GM19397 (cell line): ENCODE results near the gene LRPPRC.

Experiments used
- ATAC-seq: cut with Tn5 transposase; IDR thresholded peaks from one replicate; pipeline ENCODE4 v1.9.1; 2021; ENCODE audit warnings: mild to moderate bottlenecking, moderate library complexity; ENCODE audit not compliant: unreplicated experiment

The LRPPRC gene

DNA sequence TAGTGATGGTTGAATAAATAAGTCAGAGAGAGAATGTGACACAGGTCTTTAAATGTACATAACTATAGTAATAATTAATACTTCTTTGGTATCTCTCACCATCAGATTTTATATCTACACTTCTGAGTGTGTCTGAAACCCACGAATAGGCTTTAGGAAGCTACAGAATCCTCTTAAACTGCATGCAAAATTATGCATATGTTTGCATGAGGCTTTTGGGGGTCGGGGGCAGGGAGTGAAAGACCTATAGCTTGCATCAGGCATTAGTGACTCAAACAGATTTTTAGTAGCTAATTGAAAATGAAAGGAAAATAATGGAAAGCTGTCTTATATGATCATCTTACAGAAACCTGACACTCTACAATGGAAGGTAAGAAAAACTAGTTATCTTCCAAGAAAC, 14.9 kb downstream of the LRPPRC start:
- ATAC-seq = no peak

DNA sequence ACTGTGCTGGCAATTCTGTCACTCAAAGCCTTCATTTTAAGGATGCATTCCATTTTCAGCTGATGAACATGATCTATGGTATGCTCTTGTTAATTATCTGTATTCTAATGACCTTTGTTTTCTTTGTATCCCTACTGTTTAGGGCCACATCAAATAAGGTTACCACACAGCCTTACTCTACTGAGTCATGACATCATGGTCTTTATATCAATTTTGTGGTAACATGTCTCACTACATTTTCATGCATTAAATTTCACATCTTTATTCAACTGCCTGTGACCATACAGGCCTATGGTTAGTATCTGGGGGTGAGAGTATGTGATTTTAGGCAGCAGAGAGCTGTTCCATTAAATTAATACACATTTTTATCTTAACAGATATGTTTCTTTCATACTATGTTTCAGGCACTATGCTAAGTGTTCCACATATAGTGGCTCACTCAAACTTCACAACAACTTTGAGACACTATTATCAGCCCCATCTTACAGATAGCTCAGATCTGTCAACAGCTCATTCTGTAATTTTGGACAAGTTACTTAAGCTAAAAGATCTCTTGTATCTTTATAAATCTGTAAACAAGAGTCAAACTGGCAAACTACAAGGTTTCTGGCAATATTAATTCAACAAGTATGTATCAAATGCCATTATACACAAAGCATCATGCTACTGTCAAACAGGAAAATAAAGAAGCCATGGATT, 18.0 kb downstream of the LRPPRC start:
- no peak for ATAC-seq

- no peak for ATAC-seq
Measured at GRCh38 chr2:43960921-43961320, 34.9 kb downstream of the LRPPRC start.

DNA sequence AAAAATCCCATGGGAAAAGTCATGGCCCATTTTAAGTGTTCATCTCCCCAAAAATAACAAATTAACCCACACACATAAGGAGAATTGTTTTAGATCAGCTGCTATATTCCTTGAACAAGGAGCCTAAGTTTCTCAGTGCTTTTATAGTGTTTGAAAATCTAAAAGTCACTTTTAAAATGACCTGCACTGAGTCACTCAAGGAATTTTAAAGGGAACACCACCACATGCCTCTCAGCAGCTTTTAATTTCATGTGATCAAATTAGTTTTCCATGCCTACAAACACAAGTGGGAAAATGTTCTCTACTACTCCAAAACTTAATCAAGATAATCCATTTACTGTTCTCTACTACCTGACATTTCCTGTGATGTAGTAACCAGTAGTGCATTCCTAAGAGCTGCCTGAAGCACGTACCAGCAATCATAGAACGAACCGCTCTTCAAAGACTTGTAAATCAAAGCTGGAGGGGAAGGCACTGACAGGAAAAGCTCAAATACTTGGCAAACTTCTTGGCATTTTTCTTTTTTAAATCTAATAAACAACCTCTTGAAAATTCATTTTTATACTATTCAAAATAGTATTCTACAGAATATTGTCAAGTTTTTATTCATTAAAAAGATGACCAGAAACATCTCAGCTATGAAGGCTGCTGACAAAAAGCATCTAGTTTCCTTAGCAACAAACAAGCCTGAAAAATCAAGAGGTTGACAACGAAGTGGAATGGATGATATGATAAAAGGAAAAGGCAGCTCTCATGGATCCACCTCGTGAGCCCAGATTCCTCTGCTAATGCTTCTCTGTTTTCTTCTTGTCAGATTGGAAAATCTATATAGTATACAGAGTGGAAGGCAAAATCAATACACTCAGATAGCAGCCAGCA, 37.2 kb downstream of the LRPPRC start:
- ATAC-seq = no peak

DNA sequence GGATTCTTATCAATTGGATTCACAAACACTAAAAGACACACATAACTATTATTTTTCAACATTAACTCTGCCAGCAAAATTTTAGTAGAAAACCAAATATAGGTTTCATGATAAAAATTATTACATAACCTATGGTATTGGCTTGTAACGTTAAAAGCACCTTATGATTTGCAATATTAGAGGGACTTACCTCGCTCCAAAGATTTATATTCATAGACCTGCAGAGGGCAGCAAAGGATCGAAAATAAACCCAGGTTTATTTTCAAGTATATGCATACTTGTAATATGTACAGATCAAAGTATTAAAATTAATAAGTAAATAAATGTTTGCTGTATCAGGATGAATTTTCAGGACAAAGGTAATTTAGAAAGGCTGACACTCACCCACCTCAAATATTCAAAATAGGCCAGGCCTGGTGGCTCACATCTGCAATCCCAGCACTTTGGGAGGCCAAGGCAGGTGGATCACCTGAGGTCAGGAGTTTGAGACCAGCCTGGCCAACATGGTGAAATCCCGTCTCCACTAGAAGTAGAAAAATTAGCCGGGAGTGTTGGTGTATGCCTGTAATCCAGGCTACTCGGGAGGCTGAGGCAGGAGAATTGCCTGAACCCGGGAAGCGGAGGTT, 45.3 kb downstream of the LRPPRC start:
- no peak for ATAC-seq

DNA sequence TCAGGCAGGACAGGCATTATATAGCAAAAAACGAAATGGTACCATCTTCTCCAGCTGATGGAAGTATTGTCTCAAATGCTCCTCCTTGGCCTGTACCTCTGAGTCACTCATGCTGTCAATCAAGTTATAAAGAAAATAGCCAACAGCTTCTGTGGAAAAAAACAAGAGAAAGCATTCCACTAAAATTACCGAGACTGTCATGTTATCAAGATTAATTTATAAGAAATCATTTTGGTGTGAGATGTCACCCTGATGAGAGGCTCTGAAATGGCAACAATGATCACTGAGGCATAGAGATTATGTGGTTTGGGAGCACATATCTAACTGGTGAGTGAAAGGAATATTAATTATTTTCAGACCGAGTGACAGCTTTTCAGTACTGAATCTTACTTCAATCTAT, 47.4 kb downstream of the LRPPRC start:
- ATAC-seq = no peak

DNA sequence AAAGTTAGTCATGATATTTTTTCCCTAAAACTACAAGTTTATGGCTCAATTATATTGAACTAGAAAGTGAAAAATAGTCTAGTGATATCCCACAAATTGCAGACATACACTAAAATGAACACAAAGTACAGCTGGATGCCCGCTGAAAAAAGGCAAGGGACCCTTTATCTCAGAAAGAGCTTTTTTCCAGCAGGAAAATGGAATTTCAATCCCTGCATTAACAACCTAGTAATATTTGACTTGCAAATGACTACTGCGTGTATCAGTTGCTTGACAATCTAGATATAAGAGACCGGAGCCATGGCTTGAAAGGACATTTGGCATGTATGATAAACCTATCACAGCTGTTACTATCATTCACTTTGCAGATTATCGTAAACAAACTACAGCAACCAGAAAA, 49.1 kb downstream of the LRPPRC start:
- ATAC-seq = no peak

- no peak for ATAC-seq
Measured at GRCh38 chr2:43945439-43945838, 50.4 kb downstream of the LRPPRC start.

- ATAC-seq = no peak
Measured at GRCh38 chr2:43944915-43945314, 50.9 kb downstream of the LRPPRC start.

- no peak for ATAC-seq
Measured at GRCh38 chr2:43943809-43944452, 51.9 kb downstream of the LRPPRC start.

- no peak for ATAC-seq
Measured at GRCh38 chr2:43943323-43943722, 52.5 kb downstream of the LRPPRC start.

GRCh38 chr2:43942881-43943280, 52.9 kb downstream of the LRPPRC start:
- ATAC-seq = no peak

DNA sequence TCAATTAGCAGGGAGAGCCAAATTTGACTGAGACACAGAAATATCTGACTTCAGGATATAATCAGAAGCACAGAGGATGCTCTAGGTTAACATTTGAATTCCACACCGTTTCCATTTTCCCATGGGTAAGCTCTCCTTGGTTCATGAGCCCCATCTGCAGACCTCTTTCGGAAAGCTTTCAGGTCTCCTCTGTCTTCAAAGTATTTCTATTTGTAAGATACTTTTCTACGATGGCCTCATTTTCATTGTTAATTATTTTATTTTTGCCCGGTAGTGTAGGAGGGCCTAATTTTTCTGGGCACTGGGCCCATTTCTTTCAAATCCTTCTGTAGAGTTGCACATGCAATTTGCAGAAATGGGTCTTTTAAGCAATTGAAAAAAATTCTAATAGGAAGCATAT, 53.8 kb downstream of the LRPPRC start:
- no peak for ATAC-seq

GRCh38 chr2:43941359-43941758, 54.4 kb downstream of the LRPPRC start:
- no peak for ATAC-seq

GRCh38 chr2:43939695-43940256, 56.0 kb downstream of the LRPPRC start:
- no peak for ATAC-seq

GRCh38 chr2:43937269-43937820, 58.4 kb downstream of the LRPPRC start:
- ATAC-seq = no peak

- ATAC-seq = no peak
Measured at GRCh38 chr2:43934567-43934966, 61.2 kb downstream of the LRPPRC start.

- ATAC-seq = no peak
Measured at GRCh38 chr2:43931293-43931692, 64.5 kb downstream of the LRPPRC start.

DNA sequence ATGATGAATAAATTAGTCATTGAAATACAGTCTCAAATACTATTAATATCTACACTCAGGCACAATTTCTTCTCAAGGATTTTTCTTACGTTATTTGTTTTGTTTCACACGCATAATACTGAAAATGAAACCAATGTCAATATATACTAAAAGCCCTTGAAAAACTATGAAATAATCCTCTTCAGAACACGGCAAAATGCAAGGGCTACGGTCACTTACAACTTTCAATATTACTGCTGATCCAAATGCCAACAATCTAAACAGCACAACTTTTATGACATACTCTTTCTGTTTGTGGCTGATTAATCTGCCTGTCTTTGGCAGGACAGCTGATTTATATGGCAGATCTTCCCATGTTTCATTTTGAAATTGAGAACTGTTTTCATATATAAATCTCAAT, 68.3 kb downstream of the LRPPRC start:
- ATAC-seq = no peak

DNA sequence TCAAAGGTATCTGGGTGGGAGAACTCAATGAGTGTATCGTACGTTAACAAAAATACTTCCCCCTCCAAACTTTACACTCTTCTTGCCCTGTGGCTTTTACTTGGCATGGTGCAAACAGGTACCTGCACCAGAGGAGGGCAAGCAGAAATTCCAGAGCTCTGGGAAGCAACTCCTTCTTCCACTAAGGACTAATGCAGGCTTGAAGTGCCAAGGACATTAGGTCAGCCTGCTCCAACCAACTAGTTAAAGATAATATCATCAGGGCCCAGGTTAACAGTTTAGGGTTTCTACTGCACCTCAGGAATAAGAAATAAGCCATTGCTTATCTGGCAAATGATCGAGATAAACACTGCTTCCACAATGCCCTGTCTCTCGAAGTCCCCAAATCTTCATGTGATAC, 70.4 kb downstream of the LRPPRC start:
- ATAC-seq = no peak

- ATAC-seq = no peak
Measured at GRCh38 chr2:43924463-43924862, 71.3 kb downstream of the LRPPRC start.
